Pancreas (tissue), 10 donors: ENCODE data around the gene ABCA7. TPM values are rescaled to one million over a fixed set of nuclear protein-coding genes. Genes with fewer than 3 reads are reported as not detected.
A peak's percentile ranks its signal among the peaks of the same experiment; 100 is the strongest.

ENCODE experiments used
- ATAC-seq, 4 donors: fragments of 200-7000 bp; cut with Tn5 transposase; one replicate each; pipeline versions ENCODE4 v1.8.0 to v1.9.1; 2020; ENCODE audit warnings: mild to moderate bottlenecking in 4 of 4, moderate library complexity in 4 of 4
- DNase-seq, 6 donors: peaks; one replicate each; pipeline ENCODE4 v3.0.0-alpha.2; 2020
- FAIRE-seq: peaks from 2 replicates; lab custom pipeline; 2012; peaks lifted over from hg19 to GRCh38; lab: Jason Lieb, UNC
- H3K27ac ChIP-seq, 4 donors: fragments of 200-600 bp; sonication (generic); 1 replicate in 3 of 4; 2 replicates in 1 of 4; pipeline versions ENCODE4 v1.5.0 to v1.8.0; 2020
- H3K27me3 ChIP-seq, 4 donors: fragments of 200-600 bp; one replicate each; pipeline ENCODE4 v1.8.0; 2021
- H3K36me3 ChIP-seq, 3 donors: fragments of 200-600 bp; sonication (generic) in 1 of 3; one replicate each; pipeline versions ENCODE4 v1.5.0 to v1.8.0; 2020 to 2021
- H3K4me1 ChIP-seq, 3 donors: fragments of 200-600 bp; one replicate each; pipeline ENCODE4 v1.8.0; 2021
- H3K4me3 ChIP-seq, 4 donors: fragments of 200-600 bp; sonication (generic) in 2 of 4; one replicate each; pipeline versions ENCODE4 v1.5.0 to v1.8.0; 2020 to 2021
- H3K9me3 ChIP-seq, 4 donors: fragments of 200-600 bp; one replicate each; pipeline ENCODE4 v1.8.0; 2021
- CTCF ChIP-seq, 4 donors: fragments of 200-600 bp; sonication (generic) in 3 of 4; IDR thresholded peaks; one replicate each; pipeline versions ENCODE4 v1.5.0 to v1.8.0; 2021; ENCODE audit warnings: antibody characterized with exemption in 4 of 4
- WGBS, 2 donors: extraction: QIAGEN DNeasy Blood & Tissue Kit; methylation state at CpG; one replicate each; pipeline ENCODE4 v1.1.7; 2013; 5-methylcytosine and 5-hydroxymethylcytosine counted together
- intact Hi-C, 3 donors: fragments of 100-400 bp; cut with DNase I; formaldehyde crosslinking; loops; one replicate each; pipeline versions ENCODE4 v1.11.1 to v1.14.2; 2022
- polyA plus RNA-seq, 2 donors: library from polyadenylated mRNA; stranded (reverse); fragments of 200-250 nt; gene quantifications; one replicate each; pipeline ENCODE4 v1.2.3, GENCODE V29; 2013
- total RNA-seq, 6 donors: library from RNA; stranded (reverse); fragmentation: NEBNext Ultra II Directional in 4 of 6; extraction: Animal tissue kit (Norgen Biotek cat#: 25700) in 4 of 6; gene quantifications; one replicate each; pipeline versions ENCODE4 v1.2.1 to v1.2.4, GENCODE V29; 2021 to 2023
- donor health status: healthy with polysubstance abuse.
- donor health status: DM: no; HTN: no; CAD: no; lungs with moderate emphysema.
- donor health status: DM: no; HTN: no; CAD: no.
- donor health status: control.
- donor health status: control.
- donor health status: Bipolar disorder and iron deficiency.
- donor health status: DM: yes; HTN: yes; CAD: no.
- donor health status: DM: no; HTN: no; CAD: no.
- donor health status: DM: no; HTN: no; CAD: no.
- donor health status: DM: yes; HTN: yes; CAD: no.

Gene ABCA7
- total and polyA plus RNA-seq, 8 donors: 6.9 to 131 (median 17.8) TPM

GRCh38 chr19:1004803-1005664, 34.9 kb upstream of the ABCA7 start:
- no peaks in the 10 kb centered on the region for H3K9me3 ChIP-seq
- peaks cover 0 to 8% (median under 1%) of the 10 kb centered on the region in 3 donors for H3K36me3 ChIP-seq
- no peak for ATAC-seq
- peaks cover 0 to 4% (median 2%) of the 10 kb centered on the region in 4 donors for H3K27me3 ChIP-seq
- no peak overlapping the region for H3K27ac ChIP-seq
- WGBS, 2 donors: 84 to 88% methylated on average over 69 to 70 of the region's 70 CpGs
- peak in 1 of 6 donors; percentile 74 for DNase-seq
- intact Hi-C loops: no loop called here
- H3K4me1 ChIP-seq: no peaks in the 10 kb centered on the region
- no peak overlapping the region for H3K4me3 ChIP-seq
- no peak for FAIRE-seq
- no peak for TF ChIP-seq CTCF (IDR thresholded peaks at IDR 0.05)

GRCh38 chr19:1006711-1007398, 33.1 kb upstream of the ABCA7 start:
- DNase-seq: no peak
- no peak overlapping the region for H3K27ac ChIP-seq
- no peaks in the 10 kb centered on the region for H3K9me3 ChIP-seq
- no peak for ATAC-seq
- intact Hi-C loops: no loop called here
- peaks cover 0 to 27% (median 15%) of the 10 kb centered on the region in 3 donors for H3K36me3 ChIP-seq
- no peak for FAIRE-seq
- 64 to 66% methylated on average over 26 to 27 of the region's 27 CpGs for WGBS, 2 donors
- H3K27me3 ChIP-seq: no peaks in the 10 kb centered on the region
- H3K4me3 ChIP-seq: no peak overlapping the region
- H3K4me1 ChIP-seq: no peaks in the 10 kb centered on the region
- TF ChIP-seq CTCF (IDR thresholded peaks at IDR 0.05): no peak

- no peak for FAIRE-seq
- H3K27me3 ChIP-seq: no peaks in the 10 kb centered on the region
- TF ChIP-seq CTCF (IDR thresholded peaks at IDR 0.05): no peak
- DNase-seq: peak in 1 of 6 donors; percentile 75
- ATAC-seq: no peak
- H3K4me1 ChIP-seq: no peaks in the 10 kb centered on the region
- no peak overlapping the region for H3K4me3 ChIP-seq
- no peaks in the 10 kb centered on the region for H3K9me3 ChIP-seq
- intact Hi-C loops: no loop called here
- H3K27ac ChIP-seq: no peak overlapping the region
- WGBS, 2 donors: 86 to 91% methylated on average over 72 to 73 of the region's 73 CpGs
- H3K36me3 ChIP-seq: peaks cover 0 to 34% (median 17%) of the 10 kb centered on the region in 3 donors
These were observed 32.3 kb upstream of the ABCA7 start for GRCh38 chr19:1007399-1008251.

GRCh38 chr19:1008268-1009040, 31.5 kb upstream of the ABCA7 start:
- FAIRE-seq (no peak), DNase-seq (peak in 2 of 6 donors; percentile 32 to 76), ATAC-seq (peak in 1 of 4 donors; percentile 2)
- no peak for TF ChIP-seq CTCF (IDR thresholded peaks at IDR 0.05)
- Histone ChIP-seq H3K27ac (no peak overlapping the region), H3K4me1 (no peaks in the 10 kb centered on the region), H3K36me3 (peaks cover 0 to 41% (median 21%) of the 10 kb centered on the region in 3 donors), H3K4me3 (no peak overlapping the region), H3K9me3 (no peaks in the 10 kb centered on the region), H3K27me3 (no peaks in the 10 kb centered on the region)
- WGBS, 2 donors: 93% methylated on average over 43 to 45 of the region's 45 CpGs
- intact Hi-C loops: no loop called here
